GM12878 (cell line): ENCODE results near the gene GPR17. TPM values are rescaled to one million over a fixed set of nuclear protein-coding genes. Genes with fewer than 3 reads are reported as not detected.

Source experiments
- ATAC-seq: fragments of 200-7000 bp; cut with Tn5 transposase; 3 replicates; pipeline ENCODE4 v1.9.1; 2020; ENCODE audit warnings: mild to moderate bottlenecking, moderate library complexity
- BruUV-seq: library from RNA; stranded (reverse); fragments of 400-500 nt; replicated peaks from 2 replicates; lab custom pipeline; 2021; lab: Mats Ljungman, UMichigan
- CTCF ChIA-PET: fragments of 300-600 bp; sonication (Branson Sonifier 250); formaldehyde crosslinking; extraction: SDS; loops from one replicate; lab custom pipeline; 2021; ENCODE audit warnings: inconsistent platforms; lab: Yijun Ruan, JAX
- POLR2A ChIA-PET: fragments of 350-600 bp; formaldehyde crosslinking; extraction: SDS; loops from one replicate; lab custom pipeline; 2021; ENCODE audit warnings: inconsistent platforms; lab: Charles Lee
- RAD21 ChIA-PET: fragments of 300-600 bp; sonication (Branson Sonifier 250); formaldehyde crosslinking; loops from one replicate; lab custom pipeline; 2023; ENCODE audit warnings: antibody characterized with exemption; ENCODE audit not compliant: unreplicated experiment; lab: Charles Lee
- SMC1A ChIA-PET: fragments of 300-600 bp; sonication (Branson Sonifier 250); formaldehyde crosslinking; loops from one replicate; lab custom pipeline; 2023; ENCODE audit not compliant: unreplicated experiment, uncharacterized antibody; lab: Charles Lee
- DNase-seq: peaks from one replicate; pipeline ENCODE4 v3.0.0-alpha.2; 2011; ENCODE audit warnings: low read depth, low spot score
- FAIRE-seq: peaks from 3 replicates; lab custom pipeline; 2011; peaks lifted over from hg19 to GRCh38; lab: Jason Lieb, UNC
- H2AFZ ChIP-seq: 2 replicates; pipeline ENCODE4 v1.6.0; 2011; ENCODE audit warnings: low read depth, low read length, control low read depth; ENCODE audit not compliant: control insufficient read depth
- H3K27ac ChIP-seq: 2 replicates; pipeline ENCODE4 v1.5.1; 2011; ENCODE audit warnings: control low read depth; ENCODE audit not compliant: control insufficient read depth, insufficient read depth
- H3K27me3 ChIP-seq, 2 experiments: replicated peaks in 1 of 2; 2 replicates each; pipeline versions ENCODE4 v1.6.0 to v1.6.1; 2011; ENCODE audit warnings: low read length in 1 of 2; ENCODE audit not compliant: control insufficient read depth in 2 of 2, insufficient read depth in 2 of 2
- H3K36me3 ChIP-seq, 2 experiments: 2 replicates each; pipeline ENCODE4 v1.5.1; 2011; ENCODE audit warnings: low read length in 1 of 2; ENCODE audit not compliant: control insufficient read depth in 2 of 2, insufficient read depth in 2 of 2
- H3K4me1 ChIP-seq: 2 replicates; pipeline ENCODE4 v1.6.1; 2011; ENCODE audit warnings: mild to moderate bottlenecking, low read length, moderate library complexity, mixed read lengths; ENCODE audit not compliant: control insufficient read depth, insufficient read depth
- H3K4me2 ChIP-seq: 2 replicates; pipeline ENCODE4 v1.6.0; 2011; ENCODE audit warnings: control low read depth; ENCODE audit not compliant: control insufficient read depth, insufficient read depth
- H3K4me3 ChIP-seq: fragments of 200-600 bp; sonication (generic); 2 replicates; pipeline ENCODE4 v1.5.1; 2016
- H3K79me2 ChIP-seq: 2 replicates; pipeline ENCODE4 v1.6.0; 2011; ENCODE audit warnings: low read length; ENCODE audit not compliant: control insufficient read depth, insufficient read depth
- H3K9ac ChIP-seq: 2 replicates; pipeline ENCODE4 v1.8.0; 2011; ENCODE audit warnings: low read length, control low read depth, mixed read lengths; ENCODE audit not compliant: control insufficient read depth, insufficient read depth
- H3K9me3 ChIP-seq: replicated peaks from 3 replicates; pipeline ENCODE4 v1.5.1; 2011; ENCODE audit warnings: mild to moderate bottlenecking, low read length; ENCODE audit not compliant: control insufficient read depth, insufficient read depth
- H4K20me1 ChIP-seq: 2 replicates; pipeline ENCODE4 v1.6.0; 2011; ENCODE audit not compliant: control insufficient read depth, insufficient read depth
- ATF2 ChIP-seq: IDR thresholded peaks from 2 replicates; pipeline ENCODE4 v1.6.1; 2012; ENCODE audit warnings: low read length, inconsistent platforms
- BCLAF1 ChIP-seq: fragments of 450-650 bp; IDR thresholded peaks from 2 replicates; pipeline ENCODE4 v1.6.1; 2017; ENCODE audit warnings: antibody characterized with exemption, mild to moderate bottlenecking, moderate library complexity
- CHD2 ChIP-seq: IDR thresholded peaks from 2 replicates; pipeline ENCODE4 v1.6.1; 2011; ENCODE audit warnings: low read depth, low read length, improper control_type of control experiment, borderline replicate concordance
- HDAC6 ChIP-seq: fragments of 200-600 bp; sonication (generic); IDR thresholded peaks from one replicate; pipeline ENCODE4 v1.8.0; 2017; ENCODE audit warnings: antibody characterized with exemption; ENCODE audit not compliant: unreplicated experiment
- SIN3A ChIP-seq: IDR thresholded peaks from 2 replicates; pipeline ENCODE4 v1.6.1; 2012; ENCODE audit warnings: low read depth, low read length, improper control_type of control experiment
- ZNF217 ChIP-seq: fragments of 450-650 bp; IDR thresholded peaks from 2 replicates; pipeline ENCODE4 v1.6.1; 2017; ENCODE audit warnings: antibody characterized with exemption, mild to moderate bottlenecking
- WGBS: methylation state at CpG from one replicate; pipeline ENCODE4 v1.1.6; 2016; ENCODE audit warnings: low lambda C conversion rate; ENCODE audit not compliant: insufficient replicate concordance, insufficient coverage; ENCODE audit errors: missing lambda C conversion rate; 5-methylcytosine and 5-hydroxymethylcytosine counted together
- in situ Hi-C: fragments of 300-500 bp; cut with MboI; formaldehyde crosslinking; loops from 9 replicates; pipeline ENCODE4 v1.14.3; 2018; ENCODE audit warnings: mixed read lengths
- intact Hi-C: fragments of 100-400 bp; cut with micrococcal nuclease; formaldehyde crosslinking; loops from one replicate; pipeline ENCODE4 v1.14.2; 2022; ENCODE audit not compliant: unreplicated experiment
- polyA plus RNA-seq, 11 experiments: library from polyadenylated mRNA; depleted of rRNA in 4 of 11; unstranded in 6 of 11; stranded (reverse) in 5 of 11; fragments of >200 nt; fragmentation: Nextera tagmentation in 4 of 11; fragmentation: Illumina TruSeq in 1 of 11; extraction: Ambion mirVana in 4 of 11; extraction: Trizol in 1 of 11; gene quantifications; 1 replicate in 1 of 11; 2 replicates in 10 of 11; pipeline versions ENCODE4 v1.2.1 to v1.2.3, GENCODE V29; 2011 to 2016; ENCODE audit warnings: inconsistent platforms in 2 of 11, missing spikeins in 2 of 11, low read depth in 1 of 11
- total RNA-seq, 4 experiments: library from RNA; depleted of rRNA in 3 of 4; stranded (reverse); fragments of >200 nt in 3 of 4; fragmentation: Illumina TruSeq in 1 of 4; extraction: Trizol in 1 of 4; gene quantifications; 2 replicates each; pipeline versions ENCODE4 v1.2.1 to v1.2.3, GENCODE V29; 2013 to 2021

The GPR17 gene
- total and polyA plus RNA-seq, 10 of the 15 experiments (the other 5 are each of a cell fraction or from before 2014, with no cell fraction given), result not detected

GRCh38 chr2:127657232-127657595 is 11.3 kb downstream of the GPR17 start:
- Histone ChIP-seq H3K4me1 (no peaks in the 10 kb centered on the region), H3K9ac (no peak overlapping the region), H3K4me2 (no peak overlapping the region), H3K4me3 (no peak overlapping the region), H3K9me3 (no peaks in the 10 kb centered on the region), H3K36me3 (no peaks in the 10 kb centered on the region), H3K27me3 (no peaks in the 10 kb centered on the region), H4K20me1 (no peaks in the 10 kb centered on the region), H3K27ac (no peak overlapping the region), H3K79me2 (no peaks in the 10 kb centered on the region), H2AFZ (no peak overlapping the region)
- no peak for FAIRE-seq
- WGBS, result 36% methylated on average over 17 of the region's 17 CpGs
- TF ChIP-seq ATF2, result no peak
- no peak for TF ChIP-seq BCLAF1
- ChIA-PET SMC1A (interaction anchor here (0.7 kb wide), 1 partner anchor 66 kb away, joined by 3 read pairs; no protein-coding TSS in a partner anchor), RAD21 (no interaction called here), POLR2A (no interaction called here), CTCF (no interaction called here)
- BruUV-seq, result no TSS peak
- in situ Hi-C loops, result no loop called here
- intact Hi-C loops, result no loop called here
- no peak for ATAC-seq
- DNase-seq, result no peak

- Histone ChIP-seq H4K20me1 (no peaks in the 10 kb centered on the region), H3K9ac (no peak overlapping the region), H2AFZ (no peak overlapping the region), H3K79me2 (no peaks in the 10 kb centered on the region), H3K27me3 (peaks cover under 1 to 2% of the 10 kb centered on the region in 2 experiments; a peak in 3 of 4 replicates), H3K4me1 (no peaks in the 10 kb centered on the region), H3K4me3 (no peak overlapping the region), H3K27ac (no peak overlapping the region), H3K36me3 (no peaks in the 10 kb centered on the region), H3K4me2 (no peak overlapping the region), H3K9me3 (no peaks in the 10 kb centered on the region)
- 11% methylated on average over 6 of the region's 6 CpGs for WGBS
- ATAC-seq (no peak), DNase-seq (no peak), FAIRE-seq (no peak)
- RAD21 ChIA-PET, result no interaction called here
- intact Hi-C loops (no loop called here), in situ Hi-C loops (no loop called here)
- CTCF ChIA-PET, result no interaction called here
- no peak for TF ChIP-seq ZNF217
- no peak for TF ChIP-seq SIN3A
- TF ChIP-seq CHD2, result no peak
- TF ChIP-seq HDAC6, result no peak
- SMC1A ChIA-PET, result no interaction called here
- no TSS peak for BruUV-seq
- POLR2A ChIA-PET, result no interaction called here
These were observed 12.2 kb downstream of the GPR17 start for GRCh38 chr2:127658146-127658545.
